Body of pancreas (tissue), 4 donors: ENCODE results near the gene PTOV1. TPM values are rescaled to one million over a fixed set of nuclear protein-coding genes. Genes with fewer than 3 reads are reported as not detected.

Experiments
- ATAC-seq: fragments of 150-250 bp; one replicate; pipeline ENCODE4 v1.9.1; 2016
- DNase-seq, 4 donors: peaks; one replicate each; pipeline ENCODE4 v3.0.0-alpha.2; 2019
- H3K27ac ChIP-seq, 4 donors: fragments of 200-600 bp; sonication (generic); 1 replicate in 3 of 4; 2 replicates in 1 of 4; pipeline versions ENCODE4 v1.5.1 to v1.6.1; 2016 to 2019; ENCODE audit warnings: mild to moderate bottlenecking in 1 of 4, mixed read lengths in 1 of 4, moderate library complexity in 1 of 4
- H3K27me3 ChIP-seq, 2 donors: fragments of 200-600 bp; sonication (generic); one replicate each; pipeline ENCODE4 v1.6.0; 2016; ENCODE audit warnings: mild to moderate bottlenecking in 1 of 2
- H3K36me3 ChIP-seq, 2 donors: fragments of 200-600 bp; sonication (generic); replicated peaks in 1 of 2; 2 replicates each; pipeline ENCODE4 v1.5.1; 2016; ENCODE audit warnings: low read depth in 2 of 2; ENCODE audit not compliant: insufficient read depth in 1 of 2
- H3K4me1 ChIP-seq: fragments of 200-600 bp; sonication (generic); one replicate; pipeline ENCODE4 v1.6.0; 2016
- H3K4me3 ChIP-seq, 2 donors: fragments of 200-600 bp; sonication (generic); 1 replicate in 1 of 2; 2 replicates in 1 of 2; pipeline ENCODE4 v1.5.1; 2016 to 2019
- H3K9me3 ChIP-seq, 3 donors: fragments of 200-600 bp; sonication (generic); 1 replicate in 2 of 3; 2 replicates in 1 of 3; pipeline ENCODE4 v1.5.1; 2016
- CTCF ChIP-seq, 7 experiments: fragments of 450-650 bp in 4 of 7; fragments of 200-600 bp in 3 of 7; sonication (generic) in 3 of 7; IDR thresholded peaks; one replicate each; pipeline ENCODE4 v1.5.1; 2016 to 2019; ENCODE audit warnings: antibody characterized with exemption in 7 of 7
- POLR2A ChIP-seq, 3 donors: fragments of 450-650 bp; IDR thresholded peaks; one replicate each; pipeline ENCODE4 v1.6.1; 2016; ENCODE audit warnings: antibody characterized with exemption in 3 of 3, mild to moderate bottlenecking in 2 of 3
- WGBS, 2 donors: methylation state at CpG; one replicate each; pipeline ENCODE4 v1.1.5; 2017; 5-methylcytosine and 5-hydroxymethylcytosine counted together
- intact Hi-C: fragments of 100-400 bp; cut with DNase I; formaldehyde crosslinking; loops from one replicate; pipeline ENCODE4 v1.15.1; 2023
- total RNA-seq, 2 donors: library from RNA; depleted of rRNA; stranded (reverse); fragments of >200 nt; gene quantifications; one replicate each; pipeline ENCODE4 v1.1.0, GENCODE V29; 2016

The PTOV1 gene
- total RNA-seq, 2 donors from 2014 or later = 69.0 to 70.2 TPM

- ATAC-seq = no peak
- 78 to 80% methylated on average over 6 to 10 of the region's 10 CpGs for WGBS, 2 donors
- TF ChIP-seq CTCF (IDR thresholded peaks at IDR 0.05) (no peak), POLR2A (IDR thresholded peaks at IDR 0.05) (no peak)
- H3K27me3 ChIP-seq = no peaks in the 10 kb centered on the region
- intact Hi-C loops = no loop called here
- DNase-seq = no peak
- H3K4me3 ChIP-seq = no peak overlapping the region
- H3K4me1 ChIP-seq = peaks cover 44% of the 10 kb centered on the region
- no peaks in the 10 kb centered on the region for H3K9me3 ChIP-seq
- no peaks in the 10 kb centered on the region for H3K36me3 ChIP-seq
- H3K27ac ChIP-seq = no peak overlapping the region
These were observed 22.9 kb downstream of the PTOV1 start for GRCh38 chr19:49873834-49874233.

GRCh38 chr19:49874503-49875157, 23.7 kb downstream of the PTOV1 start:
- 89 to 92% methylated on average over 9 to 11 of the region's 11 CpGs for WGBS, 2 donors
- Histone ChIP-seq H3K4me1 (peaks cover 40% of the 10 kb centered on the region), H3K27me3 (no peaks in the 10 kb centered on the region), H3K4me3 (no peak overlapping the region), H3K36me3 (no peaks in the 10 kb centered on the region), H3K27ac (no peak overlapping the region), H3K9me3 (no peaks in the 10 kb centered on the region)
- ATAC-seq (no peak), DNase-seq (no peak)
- no peak for TF ChIP-seq CTCF (IDR thresholded peaks at IDR 0.05)
- intact Hi-C loops = no loop called here

GRCh38 chr19:49875177-49875576, 24.2 kb downstream of the PTOV1 start:
- no peak for DNase-seq
- TF ChIP-seq CTCF (IDR thresholded peaks at IDR 0.05) = no peak
- TF ChIP-seq POLR2A (IDR thresholded peaks at IDR 0.05) = no peak
- intact Hi-C loops = no loop called here
- Histone ChIP-seq H3K27me3 (no peaks in the 10 kb centered on the region), H3K4me3 (no peak overlapping the region), H3K27ac (peak overlapping the region in 1 of 4 donors; percentile 99), H3K36me3 (peaks cover 1 to 2% of the 10 kb centered on the region in 2 donors), H3K9me3 (no peaks in the 10 kb centered on the region), H3K4me1 (peaks cover 36% of the 10 kb centered on the region)
- ATAC-seq = no peak
- WGBS, 2 donors = 72 to 81% methylated on average over 4 of the region's 4 CpGs

- Histone ChIP-seq H3K27ac (peak overlapping the region; percentile 96 to 99 (median 98)), H3K27me3 (no peaks in the 10 kb centered on the region), H3K9me3 (no peaks in the 10 kb centered on the region), H3K4me3 (peak overlapping the region; percentile 65 to 92), H3K4me1 (peaks cover 28% of the 10 kb centered on the region), H3K36me3 (peaks cover 9% of the 10 kb centered on the region in 2 donors)
- intact Hi-C loops = no loop called here
- DNase-seq (peak in 2 of 4 donors; percentile 48 to 52), ATAC-seq (no peak)
- 0 to 1% methylated on average over 13 to 28 of the region's 28 CpGs for WGBS, 2 donors
- TF ChIP-seq POLR2A (IDR thresholded peaks at IDR 0.05) (no peak), CTCF (IDR thresholded peaks at IDR 0.05) (no peak)
These were observed 25.0 kb downstream of the PTOV1 start for GRCh38 chr19:49875857-49876421.
